Stomach (tissue), 4 donors: ENCODE measurements around the gene PLEKHM1.

Experiments used
- CTCF ChIP-seq, 7 experiments: fragments of 450-650 bp in 4 of 7; fragments of 200-600 bp in 3 of 7; sonication (generic) in 3 of 7; IDR thresholded peaks; one replicate each; pipeline ENCODE4 v1.5.1; 2016 to 2019; ENCODE audit warnings: antibody characterized with exemption in 7 of 7, control low read depth in 2 of 7, mild to moderate bottlenecking in 1 of 7
- POLR2A ChIP-seq, 4 donors: fragments of 450-650 bp; IDR thresholded peaks; one replicate each; pipeline ENCODE4 v1.6.1; 2016; ENCODE audit warnings: antibody characterized with exemption in 4 of 4, control low read depth in 2 of 4, mild to moderate bottlenecking in 1 of 4, moderate library complexity in 1 of 4
- POLR2AphosphoS5 ChIP-seq, 3 donors: sonication (generic); formaldehyde crosslinking; IDR thresholded peaks; one replicate each; pipeline ENCODE4 v1.6.1; 2016; ENCODE audit warnings: antibody characterized with exemption in 3 of 3

- TF ChIP-seq CTCF (IDR thresholded peaks at IDR 0.05) (no peak), POLR2A (IDR thresholded peaks at IDR 0.05) (no peak), POLR2AphosphoS5 (IDR thresholded peaks at IDR 0.05) (no peak)
Measured at GRCh38 chr17:45404870-45405249, 85.7 kb downstream of the PLEKHM1 start.
